Liver (tissue), 9 donors: Measurements from ENCODE around the gene PEAK3. TPM values are rescaled to one million over a fixed set of nuclear protein-coding genes. Genes with fewer than 3 reads are reported as not detected.

Source experiments
- DNase-seq: peaks from one replicate; pipeline ENCODE4 v3.0.0-alpha.2; 2017; ENCODE audit warnings: low spot score
- H3K27ac ChIP-seq, 2 donors: one replicate each; pipeline ENCODE4 v1.7.0; 2013; ENCODE audit warnings: inconsistent platforms in 2 of 2, low read length in 2 of 2, control low read depth in 1 of 2, low read depth in 1 of 2, mild to moderate bottlenecking in 1 of 2
- H3K27me3 ChIP-seq, 4 donors: one replicate each; pipeline versions ENCODE4 v1.6.1 to v1.7.0; 2013; ENCODE audit warnings: low read length in 3 of 4, inconsistent platforms in 1 of 4, mild to moderate bottlenecking in 1 of 4, moderate library complexity in 1 of 4; ENCODE audit not compliant: control insufficient read depth in 4 of 4, insufficient read depth in 4 of 4
- H3K36me3 ChIP-seq, 4 donors: one replicate each; pipeline versions ENCODE4 v1.6.1 to v1.7.0; 2013; ENCODE audit warnings: low read length in 3 of 4, mild to moderate bottlenecking in 3 of 4, low read depth in 1 of 4, moderate library complexity in 1 of 4; ENCODE audit not compliant: control insufficient read depth in 4 of 4, insufficient read depth in 3 of 4
- H3K4me1 ChIP-seq, 4 donors: one replicate each; pipeline versions ENCODE4 v1.6.1 to v1.7.0; 2013; ENCODE audit warnings: low read length in 3 of 4, mild to moderate bottlenecking in 3 of 4, moderate library complexity in 1 of 4; ENCODE audit not compliant: control insufficient read depth in 4 of 4, insufficient read depth in 4 of 4
- H3K4me3 ChIP-seq, 3 donors: one replicate each; pipeline versions ENCODE4 v1.6.1 to v1.7.0; 2013; ENCODE audit warnings: low read length in 3 of 3, control low read depth in 1 of 3, low read depth in 1 of 3, mild to moderate bottlenecking in 1 of 3
- H3K9ac ChIP-seq, 2 donors: one replicate each; pipeline ENCODE4 v1.7.0; 2013; ENCODE audit warnings: low read length in 2 of 2, mild to moderate bottlenecking in 2 of 2, moderate library complexity in 2 of 2, control low read depth in 1 of 2, low read depth in 1 of 2
- H3K9me3 ChIP-seq, 4 donors: one replicate each; pipeline versions ENCODE4 v1.6.1 to v1.7.0; 2013; ENCODE audit warnings: low read length in 3 of 4; ENCODE audit not compliant: control insufficient read depth in 4 of 4
- ATF3 ChIP-seq: IDR thresholded peaks from 2 replicates; pipeline ENCODE4 v1.6.1; 2016; ENCODE audit warnings: antibody characterized with exemption
- CTCF ChIP-seq: fragments of 150-350 bp; IDR thresholded peaks from 2 replicates; pipeline ENCODE4 v1.5.1; 2017; ENCODE audit warnings: improper control_type of control experiment, low read depth, low read length; ENCODE audit not compliant: missing input control
- FOXA1 ChIP-seq: IDR thresholded peaks from 2 replicates; pipeline ENCODE4 v1.6.1; 2016; ENCODE audit warnings: antibody characterized with exemption
- FOXA2 ChIP-seq: IDR thresholded peaks from 2 replicates; pipeline ENCODE4 v1.6.1; 2016; ENCODE audit warnings: antibody characterized with exemption
- GABPA ChIP-seq, 2 donors: IDR thresholded peaks in 1 of 2; conservative IDR thresholded peaks in 1 of 2; 2 replicates each; pipeline ENCODE4 v1.6.1; 2016; ENCODE audit warnings: antibody characterized with exemption in 2 of 2, mild to moderate bottlenecking in 1 of 2, moderate library complexity in 1 of 2
- HNF4G ChIP-seq: IDR thresholded peaks from 2 replicates; pipeline ENCODE4 v1.6.1; 2016; ENCODE audit warnings: antibody characterized with exemption
- JUND ChIP-seq, 2 donors: IDR thresholded peaks; 2 replicates each; pipeline ENCODE4 v1.6.1; 2016; ENCODE audit warnings: antibody characterized with exemption in 2 of 2
- NR2F2 ChIP-seq: IDR thresholded peaks from 2 replicates; pipeline ENCODE4 v1.6.1; 2016; ENCODE audit warnings: antibody characterized with exemption
- RAD21 ChIP-seq, 2 donors: IDR thresholded peaks; 2 replicates each; pipeline ENCODE4 v1.6.1; 2016; ENCODE audit warnings: antibody characterized with exemption in 2 of 2, mild to moderate bottlenecking in 2 of 2
- REST ChIP-seq: IDR thresholded peaks from 2 replicates; pipeline ENCODE4 v1.6.1; 2016; ENCODE audit warnings: antibody characterized with exemption, mild to moderate bottlenecking
- RXRA ChIP-seq, 2 donors: IDR thresholded peaks; 2 replicates each; pipeline ENCODE4 v1.6.1; 2017 to 2018; ENCODE audit warnings: antibody characterized with exemption in 2 of 2, mild to moderate bottlenecking in 1 of 2
- SP1 ChIP-seq: IDR thresholded peaks from 2 replicates; pipeline ENCODE4 v1.6.1; 2018; ENCODE audit warnings: antibody characterized with exemption, mild to moderate bottlenecking
- TAF1 ChIP-seq: conservative IDR thresholded peaks from 2 replicates; pipeline ENCODE4 v1.6.1; 2016; ENCODE audit warnings: antibody characterized with exemption, mild to moderate bottlenecking
- YY1 ChIP-seq: IDR thresholded peaks from 2 replicates; pipeline ENCODE4 v1.6.1; 2016; ENCODE audit warnings: antibody characterized with exemption, mild to moderate bottlenecking
- ZBTB33 ChIP-seq: IDR thresholded peaks from 2 replicates; pipeline ENCODE4 v1.6.1; 2016; ENCODE audit warnings: antibody characterized with exemption
- WGBS: extraction: QIAGEN DNeasy Blood & Tissue Kit; methylation state at CpG from one replicate; pipeline ENCODE4 v1.1.7; 2013; 5-methylcytosine and 5-hydroxymethylcytosine counted together
- polyA plus RNA-seq, 2 donors: library from polyadenylated mRNA; stranded (reverse) in 1 of 2; unstranded in 1 of 2; fragments of 200-250 nt in 1 of 2; fragments of >200 nt in 1 of 2; fragmentation: Nextera tagmentation in 1 of 2; extraction: Ambion mirVana in 1 of 2; gene quantifications; one replicate each; pipeline versions ENCODE4 v1.2.1 to v1.2.3, GENCODE V29; 2013 to 2015
- total RNA-seq, 2 donors: library from RNA; depleted of rRNA; stranded (reverse); fragments of >200 nt; gene quantifications; one replicate each; pipeline ENCODE4 v1.2.3, GENCODE V29; 2014
- donor health status: healthy.
- donor health status: healthy.
- donor health status: healthy.
- donor health status: healthy.
- donor health status: healthy.

PEAK3 gene
- total and polyA plus RNA-seq, 4 donors: 0.09 to 0.67 (median 0.31) TPM

GRCh38 chr19:2228157-2229030 lies 53.6 kb downstream of the PEAK3 start:
- no peak for DNase-seq
- TF ChIP-seq CTCF (no peak), GABPA (IDR thresholded peaks at IDR 0.05 in 1 of 2, conservative IDR thresholded peaks at IDR 0.05 in 1 of 2) (no peak), FOXA1 (no peak), RAD21 (IDR thresholded peaks at IDR 0.05) (no peak), RXRA (IDR thresholded peaks at IDR 0.05) (no peak), NR2F2 (no peak), TAF1 (no peak), YY1 (no peak), FOXA2 (no peak), REST (no peak), JUND (IDR thresholded peaks at IDR 0.05) (no peak), HNF4G (no peak), SP1 (no peak), ZBTB33 (no peak), ATF3 (no peak)
- H3K9ac ChIP-seq: no peak overlapping the region
- H3K27me3 ChIP-seq: no peaks in the 10 kb centered on the region
- H3K4me3 ChIP-seq: no peak overlapping the region
- peaks cover 0 to 32% (median 13%) of the 10 kb centered on the region in 4 donors for H3K36me3 ChIP-seq
- H3K4me1 ChIP-seq: peaks cover 7 to 30% (median 14%) of the 10 kb centered on the region in 4 donors
- 72% methylated on average over 48 of the region's 48 CpGs for WGBS
- no peaks in the 10 kb centered on the region for H3K9me3 ChIP-seq
- peak overlapping the region; percentile 44 to 82 for H3K27ac ChIP-seq
